Measurements from ENCODE around the gene NAT9.

DNA sequence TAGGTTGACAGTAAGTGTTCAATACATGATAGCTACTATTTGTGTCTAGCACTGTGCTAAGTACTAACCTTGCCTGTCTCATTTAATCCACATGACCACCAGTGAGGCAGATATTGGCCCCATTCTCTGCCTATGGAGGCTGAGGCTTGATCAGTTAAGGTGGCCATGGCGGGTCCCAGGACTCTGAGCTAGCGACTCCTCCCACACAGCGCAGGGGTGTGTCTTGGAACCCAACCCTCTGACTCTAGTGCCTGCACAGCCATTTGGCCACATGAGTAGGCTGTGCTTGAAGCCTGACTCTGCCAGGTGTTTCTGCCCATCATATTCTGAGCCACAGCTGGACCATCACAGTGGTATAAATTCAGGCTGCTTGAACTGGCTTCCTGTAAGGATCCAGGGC lies 21.3 kb downstream of the NAT9 start:
- no peak for TF ChIP-seq YY1 (IDR thresholded peaks at IDR 0.05; ENCODE audit: low read depth)
- TF ChIP-seq EP300 (IDR thresholded peaks at IDR 0.05; ENCODE audit: borderline replicate concordance) = no peak
- no peak for TF ChIP-seq TAF1 (IDR thresholded peaks at IDR 0.05; ENCODE audit: low read depth)
- TF ChIP-seq NFIC (IDR thresholded peaks at IDR 0.05) = no peak
